Activated T-helper 2 cell treated with anti-CD3 and anti-CD28 coated beads, Interferon-gamma antibody, Interleukin-2, Interleukin-4, amounts not matched to agents 10 μg/mL and 5 μg/mL and 100 μg/mL, durations not matched to agents 14 hours and 24 hours and 36 hours (primary cell): Measurements from ENCODE around the gene PCYOX1L. TPM values are rescaled to one million over a fixed set of nuclear protein-coding genes. Genes with fewer than 3 reads are reported as not detected.

Source experiments
- DNase-seq: peaks from one replicate; pipeline ENCODE4 v3.0.0; 2021; ENCODE audit warnings: low spot score
- H3K27ac Mint-ChIP-seq: one replicate; pipeline ENCODE4 v1.8.0; 2021; ENCODE audit warnings: mixed read lengths
- H3K27me3 Mint-ChIP-seq: one replicate; pipeline ENCODE4 v1.8.0; 2021; ENCODE audit warnings: low read depth, mixed read lengths
- H3K36me3 Mint-ChIP-seq: one replicate; pipeline ENCODE4 v1.8.0; 2021; ENCODE audit warnings: low read depth, mixed read lengths
- H3K4me1 Mint-ChIP-seq: one replicate; pipeline ENCODE4 v1.8.0; 2021; ENCODE audit warnings: low read depth, mixed read lengths
- H3K4me3 Mint-ChIP-seq: one replicate; pipeline ENCODE4 v1.8.0; 2021; ENCODE audit warnings: low read depth, mild to moderate bottlenecking, moderate library complexity, mixed read lengths
- H3K9me3 Mint-ChIP-seq: one replicate; pipeline ENCODE4 v1.8.0; 2021; ENCODE audit warnings: mixed read lengths
- intact Hi-C: fragments of 100-400 bp; cut with micrococcal nuclease; formaldehyde crosslinking; loops from one replicate; pipeline ENCODE4 v1.15.1; 2023
- total RNA-seq: library from RNA; stranded (reverse); gene quantifications from 2 replicates; pipeline ENCODE4 v1.2.3, GENCODE V29; 2022

PCYOX1L gene
- total RNA-seq, 1 donor from 2014 or later: 17.8 TPM

GRCh38 chr5:149374801-149375200 is 17.0 kb downstream of the PCYOX1L start:
- no peak for DNase-seq
- no peak overlapping the region for H3K4me3 Mint-ChIP-seq
- no peaks in the 10 kb centered on the region for H3K4me1 Mint-ChIP-seq
- no peak overlapping the region for H3K27ac Mint-ChIP-seq
- H3K27me3 Mint-ChIP-seq: no peaks in the 10 kb centered on the region
- H3K36me3 Mint-ChIP-seq: no peaks in the 10 kb centered on the region
- no peaks in the 10 kb centered on the region for H3K9me3 Mint-ChIP-seq
- intact Hi-C loops: no loop called here

GRCh38 chr5:149375434-149375833 is 17.6 kb downstream of the PCYOX1L start:
- Mint-ChIP-seq H3K36me3 (no peaks in the 10 kb centered on the region), H3K27ac (no peak overlapping the region), H3K9me3 (no peaks in the 10 kb centered on the region), H3K27me3 (no peaks in the 10 kb centered on the region), H3K4me3 (no peak overlapping the region), H3K4me1 (no peaks in the 10 kb centered on the region)
- intact Hi-C loops: no loop called here
- DNase-seq: no peak

DNA sequence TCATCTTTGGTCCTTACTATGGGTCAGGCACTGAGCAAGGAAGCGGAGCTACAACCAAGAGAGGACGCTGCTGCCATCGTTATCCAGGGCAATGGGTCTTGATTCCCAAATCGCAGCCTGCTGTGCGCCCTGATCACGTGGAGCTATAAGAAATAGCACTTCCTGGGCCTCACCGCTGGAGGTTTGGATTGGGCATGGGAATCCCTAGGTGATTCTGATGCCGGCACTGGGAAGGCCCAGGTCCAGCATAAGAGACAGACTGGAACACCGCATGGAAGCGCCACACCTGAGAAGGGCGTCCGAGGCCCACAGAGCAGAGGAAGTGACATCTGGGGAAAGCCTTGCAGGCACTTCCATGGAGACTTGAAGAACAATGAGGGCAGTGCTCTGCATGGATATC is 18.3 kb downstream of the PCYOX1L start:
- Mint-ChIP-seq H3K9me3 (no peaks in the 10 kb centered on the region), H3K27me3 (no peaks in the 10 kb centered on the region), H3K4me1 (no peaks in the 10 kb centered on the region), H3K4me3 (no peak overlapping the region), H3K36me3 (no peaks in the 10 kb centered on the region), H3K27ac (no peak overlapping the region)
- intact Hi-C loops: no loop called here
- no peak for DNase-seq

- Mint-ChIP-seq H3K4me1 (no peaks in the 10 kb centered on the region), H3K36me3 (no peaks in the 10 kb centered on the region), H3K4me3 (no peak overlapping the region), H3K27me3 (no peaks in the 10 kb centered on the region), H3K27ac (no peak overlapping the region), H3K9me3 (no peaks in the 10 kb centered on the region)
- DNase-seq: no peak
- intact Hi-C loops: no loop called here
Measured at GRCh38 chr5:149376711-149377447, 19.0 kb downstream of the PCYOX1L start.

- no peak for DNase-seq
- no peaks in the 10 kb centered on the region for H3K36me3 Mint-ChIP-seq
- no peak overlapping the region for H3K27ac Mint-ChIP-seq
- H3K4me1 Mint-ChIP-seq: no peaks in the 10 kb centered on the region
- intact Hi-C loops: no loop called here
- no peaks in the 10 kb centered on the region for H3K27me3 Mint-ChIP-seq
- H3K4me3 Mint-ChIP-seq: no peak overlapping the region
- no peaks in the 10 kb centered on the region for H3K9me3 Mint-ChIP-seq
Measured at GRCh38 chr5:149378241-149378820, 20.5 kb downstream of the PCYOX1L start.

DNA sequence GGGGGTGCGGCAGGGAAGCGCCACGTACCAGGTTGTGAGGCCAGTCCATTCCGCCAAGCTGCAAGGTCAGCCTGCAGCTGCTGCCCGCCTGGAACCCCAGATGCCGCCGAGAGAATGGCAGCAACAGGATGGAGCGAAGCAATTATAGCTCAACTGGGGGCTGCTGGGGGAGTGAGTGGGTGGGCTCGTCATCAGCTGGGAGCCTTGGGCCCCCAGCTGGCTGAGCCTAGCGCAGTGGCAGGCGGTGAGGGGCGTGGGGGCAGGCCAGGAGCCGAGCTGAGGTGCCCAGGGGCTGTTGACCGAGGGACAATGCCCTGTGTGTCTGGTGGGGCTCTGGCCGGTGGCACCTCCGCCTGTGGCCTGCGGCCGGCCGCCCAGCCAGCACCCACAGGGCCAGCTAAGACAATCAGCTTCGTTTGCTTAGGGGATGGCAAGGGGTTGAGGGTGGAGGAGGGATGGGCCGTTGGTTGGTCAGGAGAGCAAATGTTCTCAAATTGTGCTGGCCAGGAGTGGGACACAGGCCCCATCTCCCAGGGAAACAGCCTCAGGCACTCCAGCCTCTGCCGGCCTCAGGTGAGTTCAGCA is 21.4 kb downstream of the PCYOX1L start, which contains the start of gene IL17B:
Gene IL17B (minus strand): TSS at position 116 of the 585 bp plus-strand sequence. CDS start 67 bp downstream, at position 49.
- no peak for DNase-seq
- Mint-ChIP-seq H3K27ac (no peak within 1 kb of the TSS), H3K36me3 (no peaks in the 10 kb centered on the region), H3K9me3 (no peaks in the 10 kb centered on the region), H3K4me3 (no peak within 1 kb of the TSS), H3K27me3 (no peaks in the 10 kb centered on the region), H3K4me1 (no peaks in the 10 kb centered on the region)
- intact Hi-C loops: no loop called here

DNA sequence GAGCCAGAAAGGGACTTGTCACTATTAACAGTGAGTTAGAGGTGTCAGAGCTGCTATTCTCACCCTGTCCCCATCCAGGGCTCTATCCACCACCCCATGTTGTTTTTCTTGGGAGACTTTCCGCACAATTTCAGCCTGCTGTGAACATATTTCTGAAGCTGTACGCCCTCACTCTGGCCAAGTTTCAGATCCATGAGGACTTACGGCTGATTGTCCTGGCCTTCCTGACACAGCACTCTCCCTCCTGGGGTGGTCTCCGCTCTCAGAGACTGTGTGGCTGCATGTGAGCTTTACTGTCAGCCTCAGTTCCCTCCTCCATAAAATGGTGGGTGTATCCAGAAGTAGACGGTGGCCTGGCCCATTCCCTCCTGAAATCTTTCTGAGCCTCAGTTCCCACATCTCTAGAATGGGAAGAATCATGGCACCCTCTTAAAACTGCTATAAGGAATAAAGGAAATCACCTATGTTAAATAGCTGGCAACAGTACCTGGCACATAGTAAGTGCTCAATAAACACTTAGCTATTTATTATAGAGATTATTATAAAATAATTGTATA is 22.1 kb downstream of the PCYOX1L start:
- no peak overlapping the region for H3K4me3 Mint-ChIP-seq
- no peaks in the 10 kb centered on the region for H3K27me3 Mint-ChIP-seq
- DNase-seq: no peak
- H3K36me3 Mint-ChIP-seq: no peaks in the 10 kb centered on the region
- H3K27ac Mint-ChIP-seq: no peak overlapping the region
- no peaks in the 10 kb centered on the region for H3K4me1 Mint-ChIP-seq
- intact Hi-C loops: no loop called here
- no peaks in the 10 kb centered on the region for H3K9me3 Mint-ChIP-seq

GRCh38 chr5:149380466-149381121 is 22.7 kb downstream of the PCYOX1L start:
- intact Hi-C loops: no loop called here

GRCh38 chr5:149381261-149381985 is 23.6 kb downstream of the PCYOX1L start:
- Mint-ChIP-seq H3K27me3 (no peaks in the 10 kb centered on the region), H3K27ac (no peak overlapping the region), H3K4me3 (no peak overlapping the region), H3K36me3 (no peaks in the 10 kb centered on the region), H3K9me3 (no peaks in the 10 kb centered on the region), H3K4me1 (no peaks in the 10 kb centered on the region)
- intact Hi-C loops: no loop called here
- no peak for DNase-seq

More at GRCh38 chr5:149380466-149381121, 22.7 kb downstream of the PCYOX1L start:
- Mint-ChIP-seq H3K27me3 (no peaks in the 10 kb centered on the region), H3K27ac (no peak overlapping the region), H3K9me3 (no peaks in the 10 kb centered on the region), H3K4me3 (no peak overlapping the region), H3K36me3 (no peaks in the 10 kb centered on the region), H3K4me1 (no peaks in the 10 kb centered on the region)
- DNase-seq: no peak

- intact Hi-C loops: loop anchor here (1.0 to 2.0 kb wide), 2 partner anchors 53 to 182 kb away; no protein-coding TSS in a partner anchor
- Mint-ChIP-seq H3K4me1 (no peaks in the 10 kb centered on the region), H3K36me3 (no peaks in the 10 kb centered on the region), H3K27me3 (no peaks in the 10 kb centered on the region), H3K27ac (no peak overlapping the region), H3K4me3 (no peak overlapping the region), H3K9me3 (no peaks in the 10 kb centered on the region)
- peak; percentile 59 for DNase-seq
Measured at GRCh38 chr5:149381986-149382338, 24.1 kb downstream of the PCYOX1L start.

DNA sequence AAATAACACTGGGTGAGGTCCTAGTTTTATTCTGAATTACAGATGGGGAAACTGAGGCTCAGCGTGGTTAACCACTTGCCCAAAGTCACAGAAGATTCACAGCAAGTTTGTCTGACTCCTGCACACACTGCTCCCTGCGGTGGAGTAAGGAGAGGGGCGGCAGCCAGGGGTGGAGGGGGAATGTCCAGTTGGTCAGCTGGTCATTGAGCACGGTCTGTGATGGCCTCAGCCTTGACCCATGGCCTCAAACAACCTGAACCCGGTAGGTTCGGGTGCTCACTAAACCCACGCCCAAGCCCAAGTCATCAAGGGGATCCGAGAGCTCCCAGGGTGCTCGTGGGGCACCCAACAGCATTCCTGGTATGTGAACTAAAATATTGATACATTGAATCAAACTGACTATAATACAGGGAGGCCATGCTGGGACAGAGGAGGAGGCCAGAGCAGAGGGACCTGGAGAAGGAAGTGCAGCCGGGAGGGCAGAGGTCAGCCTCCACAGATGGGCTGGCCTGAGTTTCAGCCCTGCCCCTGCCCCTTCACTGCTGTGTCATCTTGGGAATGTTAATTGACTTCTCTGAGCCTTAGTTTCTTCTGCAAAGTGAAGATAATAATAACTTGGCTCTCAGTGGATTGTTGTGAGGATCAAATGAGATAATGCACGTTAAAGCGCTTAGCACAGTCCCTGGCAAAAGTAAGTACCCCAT is 24.8 kb downstream of the PCYOX1L start:
- H3K27me3 Mint-ChIP-seq: no peaks in the 10 kb centered on the region
- H3K27ac Mint-ChIP-seq: no peak overlapping the region
- H3K4me1 Mint-ChIP-seq: no peaks in the 10 kb centered on the region

DNA sequence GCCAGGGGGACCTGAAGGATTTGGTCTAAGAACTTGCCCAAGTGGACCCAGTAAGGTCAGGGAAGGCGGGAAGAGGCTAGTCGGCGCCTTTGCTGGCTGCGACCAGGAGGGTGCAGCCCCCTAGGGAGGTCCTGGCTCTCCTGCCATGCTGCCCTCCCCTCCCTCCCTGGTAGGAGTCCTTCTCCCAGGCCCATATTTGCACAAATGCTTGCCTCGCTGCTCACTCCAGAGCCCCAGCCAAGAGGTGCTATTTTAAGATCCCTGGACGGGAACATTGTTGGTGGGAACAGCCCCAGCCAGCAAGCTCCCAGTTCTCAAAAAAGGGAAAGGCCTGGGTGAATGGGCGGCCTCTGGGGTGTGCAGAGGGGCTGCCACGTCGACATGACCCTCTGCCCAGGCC is 25.6 kb downstream of the PCYOX1L start:
- intact Hi-C loops: loop anchor here (2.0 kb wide), 1 partner anchor 51 kb away; no protein-coding TSS in a partner anchor
- no peaks in the 10 kb centered on the region for H3K4me1 Mint-ChIP-seq
- DNase-seq: no peak
- H3K9me3 Mint-ChIP-seq: no peaks in the 10 kb centered on the region
- peaks cover 2% of the 10 kb centered on the region for H3K27me3 Mint-ChIP-seq
- no peaks in the 10 kb centered on the region for H3K36me3 Mint-ChIP-seq
- no peak overlapping the region for H3K27ac Mint-ChIP-seq
- H3K4me3 Mint-ChIP-seq: no peak overlapping the region

More for the DNA sequence above, 24.8 kb downstream of the PCYOX1L start:
- Mint-ChIP-seq H3K4me3 (no peak overlapping the region), H3K36me3 (no peaks in the 10 kb centered on the region), H3K9me3 (no peaks in the 10 kb centered on the region)
- DNase-seq: no peak
- intact Hi-C loops: loop anchor here (1.0 to 2.0 kb wide), 2 partner anchors 52 to 182 kb away; no protein-coding TSS in a partner anchor
